Type B pancreatic cell (in vitro differentiated cells): Measurements from ENCODE around the gene MYOCD. TPM values are rescaled to one million over a fixed set of nuclear protein-coding genes. Genes with fewer than 3 reads are reported as not detected.

Experiments used
- DNase-seq: peaks from one replicate; pipeline ENCODE4 v3.0.0; 2021; ENCODE audit warnings: mixed read lengths; ENCODE audit not compliant: unreplicated experiment; ENCODE audit errors: extremely low spot score
- H3K27ac Mint-ChIP-seq: 2 replicates; pipeline ENCODE4 v1.8.0; 2021; ENCODE audit warnings: mild to moderate bottlenecking, mixed read lengths
- H3K27me3 Mint-ChIP-seq: 2 replicates; pipeline ENCODE4 v1.8.0; 2021; ENCODE audit warnings: mixed read lengths
- H3K36me3 Mint-ChIP-seq: 2 replicates; pipeline ENCODE4 v1.8.0; 2021; ENCODE audit warnings: mixed read lengths
- H3K4me1 Mint-ChIP-seq: one replicate; pipeline ENCODE4 v1.8.0; 2021; ENCODE audit warnings: mixed read lengths; ENCODE audit not compliant: unreplicated experiment
- H3K4me3 Mint-ChIP-seq: 2 replicates; pipeline ENCODE4 v1.8.0; 2021; ENCODE audit warnings: mild to moderate bottlenecking, mixed read lengths
- H3K9me3 Mint-ChIP-seq: 2 replicates; pipeline ENCODE4 v1.8.0; 2021; ENCODE audit warnings: mixed read lengths
- total RNA-seq: library from RNA; stranded (reverse); gene quantifications from 2 replicates; pipeline ENCODE4 v1.2.1, GENCODE V29; 2021; ENCODE audit warnings: low replicate concordance
- TF ChIP-seq, protein P1 (sequence below): fragments of 200-600 bp; sonication (generic); conservative IDR thresholded peaks from 2 replicates; pipeline ENCODE4 v1.5.0; 2021; ENCODE audit warnings: antibody characterized with exemption, mild to moderate bottlenecking

MYOCD gene
- total RNA-seq, 1 donor from 2014 or later = 0.31 TPM

DNA sequence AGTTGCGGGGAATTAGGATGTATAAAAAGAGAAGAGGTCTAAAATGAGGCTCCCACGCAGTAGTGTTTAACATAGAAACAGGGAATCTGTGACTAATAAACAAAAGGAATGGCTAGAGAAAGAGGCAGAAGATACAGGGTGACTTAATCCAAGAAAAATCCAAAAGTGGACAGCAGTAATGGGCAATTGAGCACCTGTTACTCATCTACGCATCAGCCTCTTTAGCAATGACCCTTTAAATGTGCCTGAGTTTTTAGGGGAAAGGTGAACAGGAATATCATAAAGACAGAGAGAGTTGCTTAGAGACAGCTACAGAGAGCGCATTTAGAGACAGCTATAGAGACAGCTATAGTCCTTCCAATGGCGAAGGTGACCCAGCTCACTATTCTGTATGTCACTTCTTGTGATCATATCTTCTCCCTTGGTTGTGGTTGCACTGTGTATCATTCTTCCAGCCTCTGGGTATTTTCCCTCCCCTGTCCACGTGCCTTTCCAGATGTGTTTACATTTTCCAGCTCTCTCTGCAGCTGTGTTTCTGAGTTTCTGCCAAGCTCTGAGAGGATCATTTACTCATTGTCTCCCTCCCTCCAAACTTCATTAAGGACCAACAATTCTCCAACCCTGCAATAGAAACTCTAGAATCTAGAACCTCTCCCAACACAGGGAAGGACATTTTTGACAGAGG, 61.5 kb downstream of the MYOCD start:
- TF ChIP-seq, protein P1, sequence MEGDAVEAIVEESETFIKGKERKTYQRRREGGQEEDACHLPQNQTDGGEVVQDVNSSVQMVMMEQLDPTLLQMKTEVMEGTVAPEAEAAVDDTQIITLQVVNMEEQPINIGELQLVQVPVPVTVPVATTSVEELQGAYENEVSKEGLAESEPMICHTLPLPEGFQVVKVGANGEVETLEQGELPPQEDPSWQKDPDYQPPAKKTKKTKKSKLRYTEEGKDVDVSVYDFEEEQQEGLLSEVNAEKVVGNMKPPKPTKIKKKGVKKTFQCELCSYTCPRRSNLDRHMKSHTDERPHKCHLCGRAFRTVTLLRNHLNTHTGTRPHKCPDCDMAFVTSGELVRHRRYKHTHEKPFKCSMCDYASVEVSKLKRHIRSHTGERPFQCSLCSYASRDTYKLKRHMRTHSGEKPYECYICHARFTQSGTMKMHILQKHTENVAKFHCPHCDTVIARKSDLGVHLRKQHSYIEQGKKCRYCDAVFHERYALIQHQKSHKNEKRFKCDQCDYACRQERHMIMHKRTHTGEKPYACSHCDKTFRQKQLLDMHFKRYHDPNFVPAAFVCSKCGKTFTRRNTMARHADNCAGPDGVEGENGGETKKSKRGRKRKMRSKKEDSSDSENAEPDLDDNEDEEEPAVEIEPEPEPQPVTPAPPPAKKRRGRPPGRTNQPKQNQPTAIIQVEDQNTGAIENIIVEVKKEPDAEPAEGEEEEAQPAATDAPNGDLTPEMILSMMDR = no peak
- DNase-seq = no peak
- H3K4me1 Mint-ChIP-seq = peaks cover 22% of the 10 kb centered on the region
- H3K9me3 Mint-ChIP-seq = no peaks in the 10 kb centered on the region
- H3K36me3 Mint-ChIP-seq = no peaks in the 10 kb centered on the region
- H3K27ac Mint-ChIP-seq = no peak overlapping the region
- H3K4me3 Mint-ChIP-seq = no peak overlapping the region
- H3K27me3 Mint-ChIP-seq = no peaks in the 10 kb centered on the region

DNA sequence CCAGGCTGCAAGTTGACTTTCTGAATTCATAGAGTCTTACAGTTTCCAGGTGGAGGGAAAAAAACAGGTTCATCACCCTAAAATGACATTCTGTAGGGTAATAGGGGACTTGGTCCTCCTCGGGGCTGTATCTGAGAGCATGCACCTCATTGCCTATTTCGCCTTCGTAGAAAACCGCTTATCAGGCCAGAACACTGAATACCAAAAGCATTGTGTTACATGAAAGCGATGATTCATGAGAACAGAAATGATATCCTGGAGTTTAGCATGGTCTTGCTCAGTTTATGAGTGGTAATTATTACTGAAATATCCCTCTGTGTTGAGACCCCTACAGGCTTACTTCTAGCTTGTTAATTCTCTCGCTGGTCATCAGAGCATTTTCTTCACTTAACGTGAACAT, 62.2 kb downstream of the MYOCD start:
- H3K9me3 Mint-ChIP-seq = no peaks in the 10 kb centered on the region
- DNase-seq = no peak
- peaks cover 22% of the 10 kb centered on the region for H3K4me1 Mint-ChIP-seq
- H3K27ac Mint-ChIP-seq = no peak overlapping the region
- H3K4me3 Mint-ChIP-seq = no peak overlapping the region
- H3K27me3 Mint-ChIP-seq = no peaks in the 10 kb centered on the region
- TF ChIP-seq, protein P1 = no peak
- no peaks in the 10 kb centered on the region for H3K36me3 Mint-ChIP-seq

DNA sequence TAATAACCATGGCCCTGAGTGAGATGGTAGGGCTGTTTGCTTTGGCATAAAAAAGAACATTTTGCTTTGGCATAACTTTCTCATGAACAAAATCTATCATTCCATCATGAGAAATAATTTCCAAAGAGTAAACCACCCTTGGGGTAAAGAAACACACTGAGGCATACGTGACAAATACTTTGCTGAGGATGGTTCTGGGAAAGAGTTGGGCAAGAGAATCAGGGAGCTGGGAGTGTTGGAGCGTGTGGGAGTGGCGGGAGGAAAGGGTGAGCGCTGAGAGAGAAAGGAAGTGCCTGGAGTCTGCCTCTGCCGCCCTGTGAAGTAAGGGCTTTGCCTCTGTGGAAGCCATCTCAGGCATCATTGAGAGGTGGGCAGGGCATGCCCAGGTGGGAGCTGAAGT, 63.4 kb downstream of the MYOCD start:
- H3K9me3 Mint-ChIP-seq = no peaks in the 10 kb centered on the region
- H3K27ac Mint-ChIP-seq = no peak overlapping the region
- H3K27me3 Mint-ChIP-seq = no peaks in the 10 kb centered on the region
- H3K4me1 Mint-ChIP-seq = peaks cover 22% of the 10 kb centered on the region
- no peak overlapping the region for H3K4me3 Mint-ChIP-seq
- no peaks in the 10 kb centered on the region for H3K36me3 Mint-ChIP-seq
- TF ChIP-seq, protein P1 = no peak
- no peak for DNase-seq

DNA sequence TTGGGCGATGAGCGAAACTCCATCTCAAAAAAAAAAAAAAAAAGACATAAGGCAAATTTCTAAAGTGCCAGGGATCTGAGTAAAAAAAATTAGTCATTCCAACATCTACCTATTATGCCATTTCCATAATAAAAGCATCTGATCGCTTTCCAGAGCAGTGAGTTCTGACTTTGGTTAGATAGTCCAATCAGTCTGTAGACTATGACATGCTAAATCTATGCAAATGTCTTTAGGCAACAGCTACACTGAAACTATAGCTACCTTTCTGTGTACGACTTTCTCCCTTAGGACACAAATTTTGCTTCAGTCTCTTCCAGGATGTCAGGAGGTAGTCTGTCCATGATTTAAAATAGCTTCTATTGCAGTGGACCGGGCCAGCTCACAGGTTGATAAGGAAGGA, 64.7 kb downstream of the MYOCD start:
- Mint-ChIP-seq H3K27ac (peak overlapping the region; percentile 69), H3K27me3 (no peaks in the 10 kb centered on the region), H3K4me1 (peaks cover 22% of the 10 kb centered on the region), H3K9me3 (no peaks in the 10 kb centered on the region), H3K4me3 (peak overlapping the region; percentile 37), H3K36me3 (no peaks in the 10 kb centered on the region)
- TF ChIP-seq, protein P1 = no peak
- DNase-seq = no peak

DNA sequence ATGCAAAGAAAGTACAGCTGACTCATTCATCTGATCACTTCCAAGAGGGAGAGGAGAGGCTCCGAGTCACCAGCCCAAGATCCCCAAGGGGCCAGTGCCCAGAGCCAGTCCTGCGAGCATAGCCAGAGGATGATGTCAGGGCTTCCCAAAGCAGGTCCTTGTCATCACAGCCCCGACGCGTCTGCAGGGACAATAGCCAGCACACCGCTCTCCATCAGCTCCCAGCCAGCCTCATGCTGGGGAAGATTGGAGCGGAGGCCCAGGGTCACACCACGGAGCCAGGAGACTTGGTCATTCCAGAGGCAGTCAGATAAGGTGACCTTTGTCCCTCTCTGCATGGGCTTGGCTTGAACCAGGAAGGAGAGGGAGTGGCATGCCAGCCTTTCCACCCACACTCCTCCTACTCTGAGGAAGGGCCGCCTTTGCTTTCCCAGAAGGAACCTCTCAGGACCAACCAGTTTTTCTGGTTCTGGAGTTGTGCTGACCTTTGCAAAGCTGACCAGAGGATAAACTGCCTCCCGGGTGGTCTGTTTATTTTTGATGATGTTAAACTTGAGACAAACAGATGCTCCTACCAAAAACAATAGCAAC, 65.3 kb downstream of the MYOCD start:
- H3K27ac Mint-ChIP-seq = peak overlapping the region; percentile 69
- no peak for DNase-seq
- TF ChIP-seq, protein P1 = no peak
- no peaks in the 10 kb centered on the region for H3K27me3 Mint-ChIP-seq
- no peaks in the 10 kb centered on the region for H3K9me3 Mint-ChIP-seq
- H3K36me3 Mint-ChIP-seq = no peaks in the 10 kb centered on the region
- H3K4me3 Mint-ChIP-seq = peak overlapping the region; percentile 37
- peaks cover 22% of the 10 kb centered on the region for H3K4me1 Mint-ChIP-seq
